HG03575 (cell line): ENCODE data around the gene CBX8.

Experiments
- ATAC-seq: cut with Tn5 transposase; IDR thresholded peaks from one replicate; pipeline ENCODE4 v1.9.1; 2021; ENCODE audit not compliant: unreplicated experiment, insufficient number of reproducible peaks, low FRiP score; ENCODE audit errors: extremely low read depth

Gene CBX8

GRCh38 chr17:79797492-79798298 lies 818 bp upstream of the CBX8 start:
- no peak for ATAC-seq

GRCh38 chr17:79796444-79796762 lies 474 bp downstream of the CBX8 start:
- no peak for ATAC-seq

GRCh38 chr17:79795795-79796443 lies 958 bp downstream of the CBX8 start:
- ATAC-seq = no peak

GRCh38 chr17:79794659-79795511 lies 2.0 kb downstream of the CBX8 start:
- no peak for ATAC-seq

GRCh38 chr17:79793924-79794304 lies 3.0 kb downstream of the CBX8 start:
- no peak for ATAC-seq

- ATAC-seq = no peak
Measured at GRCh38 chr17:79792984-79793923, 3.6 kb downstream of the CBX8 start.

GRCh38 chr17:79792341-79792871 lies 4.5 kb downstream of the CBX8 start:
- ATAC-seq = no peak

- ATAC-seq = no peak
Measured at GRCh38 chr17:79791735-79792161, 5.1 kb downstream of the CBX8 start.

GRCh38 chr17:79790805-79791734 lies 5.8 kb downstream of the CBX8 start:
- no peak for ATAC-seq

GRCh38 chr17:79789943-79790804 lies 6.7 kb downstream of the CBX8 start:
- ATAC-seq = no peak

- ATAC-seq = no peak
Measured at GRCh38 chr17:79788989-79789942, 7.6 kb downstream of the CBX8 start.

GRCh38 chr17:79788455-79788854 lies 8.4 kb downstream of the CBX8 start:
- no peak for ATAC-seq

- no peak for ATAC-seq
Measured at GRCh38 chr17:79786930-79787643, 9.8 kb downstream of the CBX8 start.

GRCh38 chr17:79785900-79786810 lies 10.7 kb downstream of the CBX8 start:
- no peak for ATAC-seq
